Measurements from ENCODE around the gene ABCG1. TPM values are rescaled to one million over a fixed set of nuclear protein-coding genes. Genes with fewer than 3 reads are reported as not detected.

Gene ABCG1
- polyA plus RNA-seq, 1 donor, result 10.2 TPM

- DNase-seq, result no peak
These were observed 102.3 kb downstream of the ABCG1 start for GRCh38 chr21:42321231-42321630.

GRCh38 chr21:42321845-42322244 is 102.9 kb downstream of the ABCG1 start:
- no peak for DNase-seq

DNA sequence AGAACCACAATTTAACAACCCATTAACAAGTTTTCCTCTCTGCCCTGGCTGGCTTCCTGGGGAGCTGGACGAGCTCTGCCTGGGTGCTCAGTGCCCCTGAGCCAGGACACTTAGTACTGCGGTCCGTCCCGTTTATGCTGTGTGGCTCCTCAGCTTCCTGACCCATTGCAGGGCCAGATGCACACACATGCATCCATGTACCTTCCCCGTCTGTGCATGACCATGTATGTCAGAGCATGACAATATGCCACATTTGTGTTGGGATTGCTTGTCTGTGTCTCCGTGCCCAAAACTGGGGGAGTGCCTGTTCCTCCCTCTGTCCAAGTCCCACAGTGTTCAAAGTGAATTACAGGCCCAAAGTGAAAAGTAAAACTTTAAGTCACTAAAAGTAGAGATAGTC is 106.0 kb downstream of the ABCG1 start:
- DNase-seq, result no peak

GRCh38 chr21:42330380-42331371 is 111.7 kb downstream of the ABCG1 start:
- no peak for DNase-seq

- DNase-seq, result no peak
These were observed 112.7 kb downstream of the ABCG1 start for GRCh38 chr21:42331660-42332059.

GRCh38 chr21:42332557-42333317 is 113.8 kb downstream of the ABCG1 start:
- no peak for DNase-seq

- peak; percentile 24 for DNase-seq
These were observed 117.1 kb downstream of the ABCG1 start for GRCh38 chr21:42336054-42336453.

DNA sequence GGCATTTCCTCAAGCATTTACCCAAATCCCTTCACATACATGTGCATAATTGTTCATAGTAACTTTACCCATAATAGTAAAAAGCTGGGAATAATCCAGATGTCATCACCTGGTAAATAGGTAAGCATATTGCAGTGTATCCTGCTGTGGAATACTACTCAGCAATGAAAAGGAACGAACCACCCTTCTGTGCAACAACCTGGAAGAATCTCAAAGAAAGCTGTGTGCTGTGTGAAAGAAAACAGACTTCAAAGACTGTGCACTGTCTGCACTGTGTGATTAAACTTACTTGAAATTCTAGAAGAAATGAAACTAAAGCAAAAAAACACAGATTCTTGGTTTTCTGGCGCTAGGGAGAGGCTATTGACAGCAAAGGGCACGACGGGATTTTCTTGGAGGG is 118.3 kb downstream of the ABCG1 start:
- DNase-seq, result no peak

DNA sequence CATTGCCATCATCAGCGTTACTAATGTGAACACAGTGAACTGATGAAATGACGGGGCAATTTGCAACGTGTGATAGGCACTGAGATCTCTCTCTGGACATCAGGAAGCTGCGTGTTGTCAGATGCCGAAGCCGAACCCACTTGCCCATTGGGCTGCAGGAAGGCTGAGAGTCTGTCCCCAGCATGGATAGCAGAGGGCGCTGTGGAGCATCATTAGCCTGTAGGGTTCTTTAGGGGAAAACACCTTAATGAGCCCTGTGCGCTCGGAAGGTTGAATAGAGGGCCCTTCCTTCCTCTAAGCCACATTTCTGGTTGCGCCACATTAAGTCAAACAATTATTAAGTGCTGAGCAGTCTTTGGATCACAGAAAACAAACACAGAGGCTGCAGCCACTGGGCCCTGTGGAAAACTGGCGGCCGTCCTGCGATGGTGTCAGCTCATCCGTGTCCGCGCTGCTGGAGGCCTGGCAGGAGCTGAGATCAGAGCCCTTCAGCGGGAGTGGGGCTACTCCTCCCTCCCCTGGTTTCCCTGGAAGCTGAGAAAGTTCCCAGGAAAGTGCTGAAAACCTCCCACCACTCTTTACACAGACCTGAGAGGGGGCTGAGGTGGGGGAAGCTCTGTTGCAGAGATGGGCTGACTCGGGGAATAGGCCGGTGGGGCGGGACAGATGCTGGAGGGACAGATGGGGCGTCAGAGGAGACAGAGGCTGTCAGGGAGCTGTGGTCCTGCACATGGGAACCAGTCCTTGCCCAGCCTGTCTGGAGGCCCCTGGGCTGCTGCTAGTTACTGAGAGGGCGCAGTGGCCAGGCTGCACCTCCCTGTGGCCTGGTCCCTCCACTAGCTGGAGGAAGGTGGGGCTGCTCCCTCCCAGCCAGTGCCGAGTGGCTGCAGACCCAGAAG is 119.1 kb downstream of the ABCG1 start:
- peak; percentile 86 for DNase-seq

DNA sequence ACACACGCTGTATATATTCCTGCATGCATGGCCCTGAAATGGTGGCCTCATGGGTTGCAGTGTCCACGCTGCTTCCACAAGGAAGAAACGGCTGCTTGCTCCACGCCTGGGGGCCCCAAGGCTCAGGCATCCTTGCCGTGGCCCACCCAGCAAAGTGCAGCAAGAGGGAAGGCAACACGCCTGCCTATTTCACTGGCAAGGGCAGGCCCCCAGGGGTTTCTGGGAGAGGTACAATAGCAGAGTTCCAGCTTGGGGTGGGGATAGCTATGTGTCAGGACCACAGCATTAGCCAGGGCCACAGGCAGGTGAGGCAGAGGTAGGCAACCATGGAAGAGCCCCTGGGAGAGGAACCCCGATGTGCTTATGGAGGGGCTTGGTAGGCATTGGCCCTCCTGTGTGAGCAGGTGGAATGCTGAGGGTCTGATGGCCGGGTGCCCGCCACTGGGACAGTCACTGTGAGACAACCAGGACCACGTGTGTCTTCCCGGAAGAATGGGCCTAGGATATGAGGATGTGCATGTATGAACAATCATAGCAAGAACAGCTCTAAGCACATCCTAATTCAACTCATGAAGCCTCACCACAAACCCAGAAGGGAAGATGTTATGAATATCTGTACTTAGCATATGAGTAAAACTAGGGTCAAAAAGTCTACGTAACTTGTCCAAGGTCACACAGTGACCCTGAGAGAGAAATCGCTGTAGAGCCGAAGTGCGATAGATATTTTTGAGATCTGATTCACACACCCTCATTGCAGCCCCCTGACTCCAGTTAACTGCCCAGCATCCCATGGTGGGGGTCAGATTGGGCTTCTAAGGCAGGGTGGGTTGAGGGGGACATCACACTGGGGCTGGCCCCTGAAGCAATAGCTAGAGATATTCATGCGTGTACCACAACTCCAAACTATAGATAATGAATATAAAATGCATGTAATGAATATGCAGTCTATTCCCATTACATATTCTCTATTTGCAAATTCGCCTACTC is 120.1 kb downstream of the ABCG1 start:
- DNase-seq, result no peak

DNA sequence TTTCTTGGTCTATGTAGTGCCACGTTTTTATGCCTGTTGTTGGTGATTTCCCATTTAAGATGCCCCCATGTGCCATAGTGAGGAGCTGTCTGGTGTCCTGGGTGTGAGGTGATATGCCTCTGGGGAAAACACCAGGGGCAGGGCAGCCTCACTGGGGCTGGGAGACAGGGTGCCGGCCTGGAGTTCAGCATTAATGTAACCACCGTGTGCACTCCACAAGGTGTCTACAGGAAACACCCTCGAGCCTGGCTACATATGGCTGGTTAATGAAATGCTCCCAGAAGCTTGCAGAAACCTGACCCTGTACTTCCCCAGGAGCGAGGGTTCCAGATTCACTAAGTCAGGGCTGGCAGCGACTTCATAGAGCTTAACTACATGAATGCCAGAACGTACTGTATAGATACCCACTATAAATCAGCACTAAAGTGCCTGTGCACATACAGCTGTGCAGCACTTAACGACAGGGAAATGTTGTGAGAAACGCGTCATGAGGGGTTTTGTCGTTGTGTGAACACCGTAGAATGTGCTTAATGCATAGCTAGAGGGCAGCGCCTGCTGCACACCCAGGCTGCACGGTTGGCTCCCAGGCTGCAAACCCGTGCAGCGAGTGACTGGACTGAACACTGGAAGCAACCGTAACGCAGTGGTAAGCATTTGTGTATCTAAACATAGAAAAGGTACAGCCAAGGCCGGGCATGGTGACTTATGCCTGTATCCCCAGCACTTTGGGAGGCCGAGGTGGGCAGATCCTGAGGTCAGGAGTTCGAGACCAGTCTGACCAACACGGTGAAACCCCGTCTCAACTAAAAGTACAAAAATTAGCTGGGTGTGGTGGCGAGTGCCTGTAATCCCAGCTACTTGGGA is 121.5 kb downstream of the ABCG1 start:
- no peak for DNase-seq

- DNase-seq, result no peak
These were observed 123.0 kb downstream of the ABCG1 start for GRCh38 chr21:42341776-42342542.

- DNase-seq, result no peak
These were observed 124.2 kb downstream of the ABCG1 start for GRCh38 chr21:42343101-42343500.

- no peak for DNase-seq
These were observed 124.6 kb downstream of the ABCG1 start for GRCh38 chr21:42343556-42343955.

DNA sequence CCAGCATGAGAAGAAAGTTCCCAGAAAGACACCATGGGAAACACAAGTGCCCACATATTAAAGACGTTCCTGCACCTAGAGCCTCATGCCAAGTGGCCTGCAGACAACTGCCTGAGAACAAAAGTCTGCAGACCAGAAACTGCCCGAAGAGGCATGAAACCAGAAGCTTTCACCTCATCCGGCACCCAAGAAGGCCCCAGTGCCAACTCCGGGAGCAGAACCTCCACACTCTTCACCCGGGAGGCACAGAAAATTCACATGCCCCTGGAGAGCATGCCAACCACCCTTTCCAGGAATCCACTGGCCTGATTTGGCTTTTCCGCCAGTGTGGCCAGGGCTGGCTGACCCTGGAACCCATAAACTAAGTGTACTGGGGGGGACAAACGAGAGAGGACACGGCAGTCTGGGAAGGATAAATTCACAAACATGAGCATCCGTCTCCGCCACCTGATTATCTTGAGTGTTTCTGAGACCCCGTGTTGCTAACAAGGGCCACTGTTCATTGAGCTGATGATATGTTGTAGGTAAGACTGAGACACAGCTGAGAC is 125.1 kb downstream of the ABCG1 start:
- DNase-seq, result no peak

- no peak for DNase-seq
These were observed 125.7 kb downstream of the ABCG1 start for GRCh38 chr21:42344631-42345030.

DNA sequence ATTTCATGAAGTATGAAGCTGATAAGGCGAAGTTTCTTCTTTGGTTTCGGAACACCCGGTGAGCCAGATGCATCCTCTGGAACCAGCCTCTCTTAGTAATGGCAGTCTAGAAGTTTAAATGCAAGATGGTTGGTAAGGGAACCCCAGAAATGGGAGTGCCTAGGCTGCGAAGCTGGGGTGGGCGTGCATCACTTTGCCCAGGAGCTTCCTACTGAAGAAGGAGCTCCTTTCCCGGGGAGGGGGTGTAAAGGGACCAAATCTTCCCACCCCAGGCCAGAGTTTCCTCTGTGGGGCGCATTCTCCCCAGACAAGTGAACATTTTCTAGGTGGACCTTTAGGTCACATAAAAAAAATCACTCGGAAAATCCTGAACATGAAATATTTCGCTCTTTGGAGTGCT is 127.5 kb downstream of the ABCG1 start:
- no peak for DNase-seq
